GM18505 (cell line): ENCODE data around the gene ACTN4.

Experiments used
- ATAC-seq: cut with Tn5 transposase; IDR thresholded peaks from one replicate; pipeline ENCODE4 v1.9.1; 2021; ENCODE audit not compliant: unreplicated experiment
- POLR2A ChIP-seq: IDR thresholded peaks from 4 replicates; pipeline ENCODE4 v1.6.1; 2011; ENCODE audit warnings: borderline replicate concordance; ENCODE audit not compliant: insufficient read depth, insufficient read length; ENCODE audit errors: extremely low read depth

Gene ACTN4

DNA sequence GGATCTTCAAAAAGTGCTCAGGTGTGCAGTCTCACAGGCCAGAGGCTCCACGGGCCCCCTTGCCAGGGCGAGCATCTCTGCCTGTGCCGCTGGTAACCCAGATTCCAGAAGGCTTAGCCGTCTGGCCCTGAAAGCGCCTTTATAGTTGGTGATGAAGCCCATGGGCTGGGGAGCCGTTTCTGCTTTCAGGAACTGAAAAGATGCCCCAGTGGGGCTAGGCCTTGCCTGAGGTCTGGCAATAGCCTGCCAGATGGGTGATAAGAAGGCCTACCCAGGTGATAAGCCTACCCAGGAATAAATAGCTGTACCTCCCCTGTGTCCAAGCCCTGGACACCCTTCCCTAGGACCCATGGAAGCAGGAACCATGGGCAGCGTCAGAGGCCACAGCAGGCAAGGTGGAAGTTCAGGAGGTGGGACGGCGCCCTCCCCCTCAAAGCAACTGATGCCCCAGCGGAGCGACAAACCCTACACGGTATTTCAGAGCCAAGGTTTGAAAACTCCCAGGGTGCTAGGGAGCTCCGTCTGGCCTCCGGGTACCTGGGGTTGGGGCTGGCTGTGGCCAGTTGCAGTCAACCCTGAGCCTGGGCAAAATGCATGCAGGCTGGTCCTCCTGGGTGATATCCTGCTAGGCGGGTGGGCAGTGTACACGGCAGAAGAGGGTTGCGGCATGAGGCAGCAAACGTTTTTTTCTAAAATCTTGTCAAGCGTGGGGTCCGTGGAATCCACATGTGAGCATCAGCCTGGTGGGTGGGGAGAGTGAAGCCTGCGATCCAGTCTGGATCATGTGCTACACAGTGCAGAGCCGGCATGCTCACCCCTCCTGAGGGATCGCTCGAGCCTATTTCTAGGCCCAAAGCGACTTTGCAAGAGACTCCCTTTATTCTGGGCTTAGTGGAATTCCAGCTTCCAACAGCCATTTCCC, 45.3 kb downstream of the ACTN4 start:
- TF ChIP-seq POLR2A, result no peak
- ATAC-seq, result no peak

GRCh38 chr19:38693380-38694223, 46.2 kb downstream of the ACTN4 start:
- ATAC-seq, result no peak
- TF ChIP-seq POLR2A, result no peak

DNA sequence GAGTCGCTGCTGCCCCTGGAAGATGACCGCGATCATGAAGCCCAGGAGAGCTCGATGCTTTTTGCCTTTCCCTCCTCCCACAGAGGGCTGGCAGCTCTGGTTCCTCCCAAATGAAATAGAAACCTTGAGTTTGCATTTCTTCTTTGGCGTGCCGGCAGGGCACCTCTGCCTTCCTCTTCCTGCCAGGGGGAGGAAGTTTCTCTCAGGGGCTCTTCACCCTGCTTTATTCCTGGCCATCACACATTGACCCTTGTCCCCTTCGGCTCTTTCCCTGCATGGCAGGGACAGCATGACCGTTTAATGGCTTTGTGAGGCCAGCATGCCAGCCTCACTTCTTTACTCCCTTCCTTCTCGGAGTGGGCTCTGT, 47.9 kb downstream of the ACTN4 start:
- ATAC-seq, result no peak
- TF ChIP-seq POLR2A, result no peak

DNA sequence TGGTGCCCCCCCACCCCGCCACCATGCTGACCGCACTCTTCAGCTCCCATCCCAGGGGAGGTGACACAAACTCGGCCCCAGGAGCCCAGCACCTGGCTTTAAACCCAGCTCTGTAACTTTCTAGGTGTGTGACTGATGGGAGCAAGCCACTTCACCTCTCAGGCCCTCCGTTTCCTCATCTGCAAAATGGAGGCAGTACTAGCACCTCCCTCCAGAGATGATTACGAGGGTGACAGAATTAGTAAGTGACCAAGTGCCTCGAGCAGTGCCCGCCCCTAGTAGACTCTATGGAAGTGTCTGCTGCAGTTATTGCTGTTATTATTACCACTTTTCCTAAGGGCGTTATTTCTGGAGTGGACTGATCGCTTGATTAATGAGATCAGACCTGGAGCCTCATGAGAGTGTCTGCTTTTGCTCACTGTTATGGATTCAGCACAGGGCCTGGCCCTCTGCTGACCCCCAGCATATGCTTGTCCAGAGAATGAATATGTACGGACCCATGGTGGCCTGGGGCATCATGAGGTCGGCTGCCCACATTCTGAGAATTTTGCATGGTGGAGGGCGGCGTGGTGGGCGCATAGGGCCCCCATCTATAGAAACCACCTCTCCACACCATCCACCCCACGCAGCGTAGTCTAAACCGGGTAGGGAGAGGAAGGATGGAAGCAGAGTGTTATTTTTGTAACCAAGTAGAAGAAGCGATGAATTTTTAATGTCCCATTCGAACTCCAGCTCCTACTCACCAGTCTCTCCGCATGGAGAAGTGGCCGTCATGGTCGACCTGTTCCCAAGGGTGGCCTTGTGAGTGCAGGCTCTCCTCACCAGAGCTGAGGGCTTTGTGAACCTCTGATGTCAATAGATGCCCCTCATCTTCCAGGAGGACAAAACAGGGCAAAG, 48.6 kb downstream of the ACTN4 start:
- ATAC-seq, result no peak
- TF ChIP-seq POLR2A, result no peak

- no peak for TF ChIP-seq POLR2A
- ATAC-seq, result no peak
Observed at GRCh38 chr19:38696729-38697055, 49.2 kb downstream of the ACTN4 start.

- no peak for ATAC-seq
- no peak for TF ChIP-seq POLR2A
Observed at GRCh38 chr19:38697197-38697596, 49.7 kb downstream of the ACTN4 start.

DNA sequence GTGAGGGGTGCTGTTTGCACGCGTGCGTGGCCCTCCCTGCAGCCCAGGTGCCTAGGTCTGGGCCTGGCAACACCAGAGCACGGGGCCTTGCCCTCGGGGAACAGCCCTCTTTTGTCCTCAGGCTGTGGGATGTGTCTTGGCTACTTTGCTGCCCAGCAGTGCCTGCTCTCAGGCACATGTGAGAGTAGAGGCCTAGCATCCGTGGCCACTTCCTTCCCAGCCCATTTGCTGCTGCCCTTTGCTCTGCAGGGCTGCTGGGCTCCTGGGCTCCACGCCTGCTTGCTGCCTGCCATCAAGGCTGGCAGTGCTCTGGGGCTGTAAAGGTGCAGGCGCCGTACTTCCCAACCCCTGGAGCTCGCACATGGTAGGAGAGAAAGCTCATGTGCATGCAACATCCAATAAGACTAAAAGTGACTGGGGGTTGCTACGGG, 50.2 kb downstream of the ACTN4 start:
- no peak for TF ChIP-seq POLR2A
- ATAC-seq, result no peak

DNA sequence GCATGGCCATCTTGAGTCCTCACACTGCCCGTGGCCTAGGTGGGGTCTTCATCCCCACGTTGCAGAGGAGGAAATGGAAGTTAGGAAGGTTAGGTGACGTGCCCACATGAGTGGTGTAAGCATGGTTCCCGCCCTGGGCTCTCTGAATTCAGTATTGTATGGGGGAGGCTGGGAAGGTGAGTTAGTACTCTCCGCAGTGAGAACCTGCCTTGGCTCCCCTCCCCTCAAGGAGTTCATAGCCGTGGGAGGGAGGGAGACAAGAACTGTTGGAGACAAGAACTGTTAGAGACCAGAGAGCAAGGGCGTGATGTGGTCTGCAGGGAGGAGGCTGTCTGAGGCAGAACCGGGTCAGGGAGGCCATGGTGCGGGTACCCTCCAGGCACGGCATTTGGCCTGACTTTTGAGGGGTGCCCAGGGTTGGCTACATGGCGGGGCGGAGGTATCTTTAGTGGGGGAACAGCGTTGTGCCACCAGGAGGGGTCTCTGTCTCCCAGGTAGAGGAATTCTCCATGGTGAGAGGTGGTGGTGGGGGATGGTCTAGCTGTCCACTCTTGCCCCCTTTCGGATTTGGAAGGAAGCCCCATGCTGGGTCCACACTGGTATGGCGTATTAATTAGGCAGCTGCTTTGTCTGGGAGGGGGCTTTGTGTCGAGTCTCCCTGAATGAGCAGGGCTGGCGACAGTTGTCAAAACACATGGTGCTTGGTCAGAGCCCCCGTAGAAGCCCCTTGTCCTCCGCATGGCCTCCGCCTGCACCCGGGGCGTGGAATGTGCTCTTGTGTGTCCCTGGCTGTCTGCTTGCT, 51.0 kb downstream of the ACTN4 start:
- TF ChIP-seq POLR2A, result no peak
- ATAC-seq, result no peak

DNA sequence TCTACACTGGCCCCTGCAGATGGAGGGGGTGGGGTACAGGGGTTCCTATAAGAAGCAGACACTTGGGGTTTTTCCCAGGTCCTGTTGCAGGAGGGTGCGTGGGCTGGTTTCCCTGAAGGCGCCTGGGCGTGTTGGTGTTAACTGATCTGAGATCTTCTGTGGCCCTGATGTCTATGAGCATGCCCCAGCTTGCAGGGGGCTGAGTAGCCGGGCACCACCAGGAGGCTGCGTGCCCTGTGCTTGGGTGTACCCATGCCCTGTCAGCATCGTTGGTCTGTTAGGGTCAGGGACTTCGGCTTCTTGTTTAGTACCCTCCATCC, 51.5 kb downstream of the ACTN4 start:
- no peak for TF ChIP-seq POLR2A

GRCh38 chr19:38699647-38700349, 52.3 kb downstream of the ACTN4 start:
- no peak for ATAC-seq
- no peak for TF ChIP-seq POLR2A

More for the DNA sequence above, 51.5 kb downstream of the ACTN4 start:
- no peak for ATAC-seq

- no peak for ATAC-seq
- no peak for TF ChIP-seq POLR2A
Observed at GRCh38 chr19:38700350-38700901, 53.0 kb downstream of the ACTN4 start.
